GM18499 (cell line): ENCODE data around the gene ZC3H7A.

Source experiments
- ATAC-seq: cut with Tn5 transposase; IDR thresholded peaks from one replicate; pipeline ENCODE4 v1.9.1; 2021; ENCODE audit warnings: moderate number of reproducible peaks; ENCODE audit not compliant: insufficient read depth, unreplicated experiment

ZC3H7A gene

GRCh38 chr16:11779074-11779473 lies 18.0 kb downstream of the ZC3H7A start:
- ATAC-seq: no peak

- ATAC-seq: no peak
Observed at GRCh38 chr16:11774065-11774626, 22.9 kb downstream of the ZC3H7A start.

- no peak for ATAC-seq
Observed at GRCh38 chr16:11768849-11769248, 28.2 kb downstream of the ZC3H7A start.

- ATAC-seq: no peak
Observed at GRCh38 chr16:11762431-11762830, 34.6 kb downstream of the ZC3H7A start.

- ATAC-seq: no peak
Observed at GRCh38 chr16:11759997-11760396, 37.1 kb downstream of the ZC3H7A start.

- ATAC-seq: no peak
Observed at GRCh38 chr16:11759163-11759834, 37.8 kb downstream of the ZC3H7A start.

- ATAC-seq: no peak
Observed at GRCh38 chr16:11757671-11758545, 39.1 kb downstream of the ZC3H7A start.

GRCh38 chr16:11756248-11756647 lies 40.8 kb downstream of the ZC3H7A start:
- no peak for ATAC-seq

- no peak for ATAC-seq
Observed at GRCh38 chr16:11755022-11755760, 41.9 kb downstream of the ZC3H7A start.

- ATAC-seq: no peak
Observed at GRCh38 chr16:11752856-11753255, 44.2 kb downstream of the ZC3H7A start.

- no peak for ATAC-seq
Observed at GRCh38 chr16:11750056-11750455, 47.0 kb downstream of the ZC3H7A start.

GRCh38 chr16:11748404-11749254 lies 48.4 kb downstream of the ZC3H7A start:
- no peak for ATAC-seq

- no peak for ATAC-seq
Observed at GRCh38 chr16:11747949-11748403, 49.1 kb downstream of the ZC3H7A start.

- no peak for ATAC-seq
Observed at GRCh38 chr16:11744075-11744470, 53.0 kb downstream of the ZC3H7A start.

GRCh38 chr16:11743308-11744074 lies 53.6 kb downstream of the ZC3H7A start:
- no peak for ATAC-seq

GRCh38 chr16:11742536-11743307 lies 54.3 kb downstream of the ZC3H7A start, which contains the start of gene TXNDC11:
TXNDC11 (minus strand) TSS chr16:11742857; CDS start chr16:11742730, 127 bp downstream.
- ATAC-seq: peak; percentile 59

GRCh38 chr16:11742093-11742535 lies 54.9 kb downstream of the ZC3H7A start:
- peak; percentile 17 for ATAC-seq

- no peak for ATAC-seq
Observed at GRCh38 chr16:11740567-11740966, 56.5 kb downstream of the ZC3H7A start.
